Left ventricle myocardium inferior (tissue), 1 donor: ENCODE results near the gene TFF3. TPM values are rescaled to one million over a fixed set of nuclear protein-coding genes. Genes with fewer than 3 reads are reported as not detected.

Experiments used
- DNase-seq: peaks from one replicate; pipeline ENCODE4 v3.0.0-alpha.2; 2020
- H3K27ac ChIP-seq: fragments of 200-600 bp; replicated peaks from 2 replicates; pipeline ENCODE4 v1.8.0; 2021
- H3K27me3 ChIP-seq: fragments of 200-600 bp; 2 replicates; pipeline ENCODE4 v1.8.0; 2021; ENCODE audit warnings: low read depth
- H3K36me3 ChIP-seq: fragments of 200-600 bp; 2 replicates; pipeline ENCODE4 v1.8.0; 2021
- H3K4me1 ChIP-seq: fragments of 200-600 bp; 2 replicates; pipeline ENCODE4 v1.8.0; 2021
- H3K4me3 ChIP-seq: fragments of 200-600 bp; 2 replicates; pipeline ENCODE4 v1.8.0; 2021; ENCODE audit warnings: mild to moderate bottlenecking, moderate library complexity
- H3K9me3 ChIP-seq: fragments of 200-600 bp; replicated peaks from 2 replicates; pipeline ENCODE4 v1.8.0; 2021
- intact Hi-C: fragments of 100-400 bp; cut with micrococcal nuclease; formaldehyde crosslinking; loops from one replicate; pipeline ENCODE4 v1.11.0; 2022
- total RNA-seq: library from RNA; stranded (reverse); fragmentation: NEBNext Ultra II Directional; extraction: Animal tissue kit (Norgen Biotek cat#: 25700); gene quantifications from one replicate; pipeline ENCODE4 v1.2.1, GENCODE V29; 2021
- TF ChIP-seq, protein P1 (sequence below): fragments of 200-600 bp; IDR thresholded peaks from 2 replicates; pipeline ENCODE4 v1.8.0; 2021; ENCODE audit warnings: antibody characterized with exemption, mild to moderate bottlenecking, borderline replicate concordance
- donor health status: DM: no; HTN: yes; CAD: no; lungs with severe emphysema.

The TFF3 gene
- total RNA-seq, 1 donor from 2014 or later, result 2.9 TPM

DNA sequence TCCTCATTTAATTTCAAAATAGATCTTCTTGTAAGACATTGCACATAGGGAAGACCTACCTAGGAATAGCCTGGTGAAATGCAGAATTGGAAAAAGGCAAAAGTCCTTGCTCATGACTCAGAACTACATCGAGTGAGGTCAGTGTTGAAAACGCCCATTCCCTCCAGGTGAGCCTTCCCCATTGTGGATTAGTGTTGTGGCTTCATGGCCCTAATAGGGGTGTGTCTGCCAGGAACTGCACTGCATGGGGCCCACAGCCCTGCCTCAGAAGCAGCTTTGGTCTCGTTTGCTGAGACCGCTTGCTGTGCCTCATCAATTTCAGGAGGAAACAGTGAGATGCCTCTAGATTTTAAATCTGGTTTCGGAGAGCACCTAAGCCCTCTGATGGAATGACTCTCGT is 17.0 kb downstream of the TFF3 start:
- H3K4me1 ChIP-seq, result peaks cover 38% of the 10 kb centered on the region
- no peak overlapping the region for H3K4me3 ChIP-seq
- no peaks in the 10 kb centered on the region for H3K9me3 ChIP-seq
- no peak for DNase-seq
- intact Hi-C loops, result no loop called here
- peaks cover 27% of the 10 kb centered on the region for H3K36me3 ChIP-seq
- no peaks in the 10 kb centered on the region for H3K27me3 ChIP-seq
- H3K27ac ChIP-seq, result no peak overlapping the region
- TF ChIP-seq, protein P1, sequence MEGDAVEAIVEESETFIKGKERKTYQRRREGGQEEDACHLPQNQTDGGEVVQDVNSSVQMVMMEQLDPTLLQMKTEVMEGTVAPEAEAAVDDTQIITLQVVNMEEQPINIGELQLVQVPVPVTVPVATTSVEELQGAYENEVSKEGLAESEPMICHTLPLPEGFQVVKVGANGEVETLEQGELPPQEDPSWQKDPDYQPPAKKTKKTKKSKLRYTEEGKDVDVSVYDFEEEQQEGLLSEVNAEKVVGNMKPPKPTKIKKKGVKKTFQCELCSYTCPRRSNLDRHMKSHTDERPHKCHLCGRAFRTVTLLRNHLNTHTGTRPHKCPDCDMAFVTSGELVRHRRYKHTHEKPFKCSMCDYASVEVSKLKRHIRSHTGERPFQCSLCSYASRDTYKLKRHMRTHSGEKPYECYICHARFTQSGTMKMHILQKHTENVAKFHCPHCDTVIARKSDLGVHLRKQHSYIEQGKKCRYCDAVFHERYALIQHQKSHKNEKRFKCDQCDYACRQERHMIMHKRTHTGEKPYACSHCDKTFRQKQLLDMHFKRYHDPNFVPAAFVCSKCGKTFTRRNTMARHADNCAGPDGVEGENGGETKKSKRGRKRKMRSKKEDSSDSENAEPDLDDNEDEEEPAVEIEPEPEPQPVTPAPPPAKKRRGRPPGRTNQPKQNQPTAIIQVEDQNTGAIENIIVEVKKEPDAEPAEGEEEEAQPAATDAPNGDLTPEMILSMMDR, result no peak

GRCh38 chr21:42297377-42297776 is 17.8 kb downstream of the TFF3 start:
- Histone ChIP-seq H3K4me3 (no peak overlapping the region), H3K9me3 (no peaks in the 10 kb centered on the region), H3K36me3 (peaks cover 27% of the 10 kb centered on the region), H3K27ac (no peak overlapping the region), H3K4me1 (peaks cover 36% of the 10 kb centered on the region), H3K27me3 (no peaks in the 10 kb centered on the region)
- intact Hi-C loops, result no loop called here
- TF ChIP-seq, protein P1, result no peak
- no peak for DNase-seq

DNA sequence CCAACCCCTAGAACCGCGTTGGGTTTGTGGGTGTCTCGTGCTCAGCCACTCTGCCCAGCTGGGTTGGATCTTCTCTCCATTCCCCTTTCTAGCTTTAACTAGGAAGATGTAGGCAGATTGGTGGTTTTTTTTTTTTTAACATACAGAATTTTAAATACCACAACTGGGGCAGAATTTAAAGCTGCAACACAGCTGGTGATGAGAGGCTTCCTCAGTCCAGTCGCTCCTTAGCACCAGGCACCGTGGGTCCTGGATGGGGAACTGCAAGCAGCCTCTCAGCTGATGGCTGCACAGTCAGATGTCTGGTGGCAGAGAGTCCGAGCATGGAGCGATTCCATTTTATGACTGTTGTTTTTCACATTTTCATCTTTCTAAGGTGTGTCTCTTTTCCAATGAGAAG is 18.7 kb downstream of the TFF3 start:
- H3K36me3 ChIP-seq, result peaks cover 36% of the 10 kb centered on the region
- TF ChIP-seq, protein P1, result no peak
- no peak overlapping the region for H3K4me3 ChIP-seq
- H3K4me1 ChIP-seq, result peaks cover 27% of the 10 kb centered on the region
- H3K27me3 ChIP-seq, result no peaks in the 10 kb centered on the region
- no peaks in the 10 kb centered on the region for H3K9me3 ChIP-seq
- no peak for DNase-seq
- intact Hi-C loops, result no loop called here
- no peak overlapping the region for H3K27ac ChIP-seq

GRCh38 chr21:42295845-42296244 is 19.4 kb downstream of the TFF3 start:
- no peaks in the 10 kb centered on the region for H3K9me3 ChIP-seq
- H3K27ac ChIP-seq, result no peak overlapping the region
- TF ChIP-seq, protein P1, result no peak
- peaks cover 21% of the 10 kb centered on the region for H3K4me1 ChIP-seq
- no peak overlapping the region for H3K4me3 ChIP-seq
- intact Hi-C loops, result no loop called here
- H3K36me3 ChIP-seq, result peaks cover 42% of the 10 kb centered on the region
- DNase-seq, result no peak
- H3K27me3 ChIP-seq, result no peaks in the 10 kb centered on the region

DNA sequence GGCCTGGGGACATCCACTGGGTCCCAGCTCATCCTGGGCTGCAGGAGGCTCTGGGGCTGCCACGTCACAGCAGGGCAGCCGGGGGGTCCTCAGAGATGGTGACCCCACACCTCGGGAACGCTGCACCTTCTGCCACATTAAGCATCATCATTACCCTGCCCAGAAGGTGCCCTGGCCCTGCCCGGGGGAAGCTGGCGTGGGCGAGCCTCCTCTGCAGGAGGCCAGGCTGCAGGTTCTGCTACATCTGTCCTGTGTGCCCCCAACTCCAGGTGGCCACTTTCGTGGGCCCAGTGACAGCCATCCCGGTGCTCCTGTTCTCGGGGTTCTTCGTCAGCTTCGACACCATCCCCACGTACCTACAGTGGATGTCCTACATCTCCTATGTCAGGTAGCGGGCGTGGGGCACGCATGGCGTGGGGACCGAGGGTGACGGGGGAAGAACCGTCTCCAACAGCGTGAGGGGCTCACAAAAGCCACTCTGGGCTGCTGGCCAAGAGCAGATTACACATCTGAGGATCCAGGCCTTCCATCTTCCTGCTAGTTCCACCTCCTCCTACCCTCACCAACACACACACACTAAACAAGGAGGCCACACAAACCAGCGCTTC is 20.8 kb downstream of the TFF3 start:
- no peaks in the 10 kb centered on the region for H3K9me3 ChIP-seq
- peaks cover 8% of the 10 kb centered on the region for H3K4me1 ChIP-seq
- no peak overlapping the region for H3K4me3 ChIP-seq
- DNase-seq, result no peak
- intact Hi-C loops, result no loop called here
- TF ChIP-seq, protein P1, result no peak
- H3K27me3 ChIP-seq, result no peaks in the 10 kb centered on the region
- H3K27ac ChIP-seq, result no peak overlapping the region
- H3K36me3 ChIP-seq, result peaks cover 55% of the 10 kb centered on the region
